H9 (cell line): ENCODE results near the gene RND2. TPM values are rescaled to one million over a fixed set of nuclear protein-coding genes. Genes with fewer than 3 reads are reported as not detected.

Experiments
- DNase-seq: peaks from one replicate; pipeline ENCODE4 v3.0.0-alpha.2; 2017
- H2AFZ ChIP-seq: one replicate; pipeline ENCODE4 v1.6.1; 2013; ENCODE audit warnings: mild to moderate bottlenecking, low read length, control low read depth, moderate library complexity
- H2AK5ac ChIP-seq: 2 replicates; pipeline ENCODE4 v1.6.1; 2013; ENCODE audit warnings: low read length, control low read depth, mixed read lengths; ENCODE audit not compliant: insufficient read length
- H2BK120ac ChIP-seq: one replicate; pipeline ENCODE4 v1.6.1; 2013; ENCODE audit warnings: low read depth, mild to moderate bottlenecking, low read length, control low read depth, inconsistent platforms; ENCODE audit not compliant: poor library complexity, severe bottlenecking
- H2BK12ac ChIP-seq: 2 replicates; pipeline ENCODE4 v1.6.1; 2013; ENCODE audit warnings: low read length, control low read depth, mixed read lengths, low read depth; ENCODE audit not compliant: insufficient read length
- H2BK15ac ChIP-seq: 2 replicates; pipeline ENCODE4 v1.6.1; 2013; ENCODE audit warnings: low read depth, low read length, control low read depth
- H2BK20ac ChIP-seq: one replicate; pipeline ENCODE4 v1.6.1; 2013; ENCODE audit warnings: low read depth, mild to moderate bottlenecking, low read length, control low read depth, inconsistent platforms; ENCODE audit not compliant: poor library complexity, severe bottlenecking
- H2BK5ac ChIP-seq: 2 replicates; pipeline ENCODE4 v1.6.1; 2013; ENCODE audit warnings: low read length, control low read depth, mixed read lengths; ENCODE audit not compliant: insufficient read length
- H3K14ac ChIP-seq: 2 replicates; pipeline ENCODE4 v1.6.1; 2013; ENCODE audit warnings: low read length, control low read depth; ENCODE audit not compliant: insufficient read depth
- H3K18ac ChIP-seq: 2 replicates; pipeline ENCODE4 v1.6.1; 2013; ENCODE audit warnings: low read depth, mild to moderate bottlenecking, mixed read lengths, low read length, control low read depth; ENCODE audit not compliant: insufficient read length
- H3K23ac ChIP-seq: 2 replicates; pipeline ENCODE4 v1.6.1; 2013; ENCODE audit warnings: low read length, control low read depth, mixed read lengths, low read depth; ENCODE audit not compliant: insufficient read length
- H3K23me2 ChIP-seq: 2 replicates; pipeline ENCODE4 v1.6.1; 2013; ENCODE audit warnings: low read depth, mild to moderate bottlenecking, mixed read lengths, low read length, control low read depth; ENCODE audit not compliant: insufficient read length, poor library complexity, severe bottlenecking
- H3K27ac ChIP-seq: 2 replicates; pipeline ENCODE4 v1.5.1; 2013; ENCODE audit warnings: low read length, control low read depth, mixed read lengths, low read depth; ENCODE audit not compliant: insufficient read length
- H3K27me3 ChIP-seq: 2 replicates; pipeline ENCODE4 v1.6.1; 2013; ENCODE audit warnings: low read length, control low read depth, inconsistent platforms; ENCODE audit not compliant: insufficient read depth
- H3K4ac ChIP-seq: 2 replicates; pipeline ENCODE4 v1.6.1; 2013; ENCODE audit warnings: low read depth, mild to moderate bottlenecking, control low read depth, inconsistent platforms, low read length, moderate library complexity
- H3K4me1 ChIP-seq: 2 replicates; pipeline ENCODE4 v1.6.1; 2013; ENCODE audit warnings: low read length, control low read depth, inconsistent platforms; ENCODE audit not compliant: insufficient read depth
- H3K4me2 ChIP-seq: 2 replicates; pipeline ENCODE4 v1.6.1; 2013; ENCODE audit warnings: low read length, control low read depth, mixed read lengths; ENCODE audit not compliant: insufficient read length, insufficient read depth
- H3K56ac ChIP-seq: 2 replicates; pipeline ENCODE4 v1.6.1; 2013; ENCODE audit warnings: low read depth, mild to moderate bottlenecking, mixed read lengths, low read length, control low read depth; ENCODE audit not compliant: insufficient read length
- H3K79me1 ChIP-seq: 2 replicates; pipeline ENCODE4 v1.6.1; 2013; ENCODE audit warnings: low read depth, mild to moderate bottlenecking, moderate library complexity, low read length, control low read depth, inconsistent platforms; ENCODE audit not compliant: insufficient read depth, poor library complexity, severe bottlenecking
- H3K79me2 ChIP-seq: 2 replicates; pipeline ENCODE4 v1.6.1; 2013; ENCODE audit warnings: low read length, control low read depth, inconsistent platforms; ENCODE audit not compliant: insufficient read depth
- H3K9ac ChIP-seq: 2 replicates; pipeline ENCODE4 v1.6.1; 2013; ENCODE audit warnings: low read length, control low read depth, mixed read lengths; ENCODE audit not compliant: insufficient read length; ENCODE audit errors: extremely low read depth
- H3K9me3 ChIP-seq: one replicate; pipeline ENCODE4 v1.6.1; 2013; ENCODE audit warnings: low read depth, low read length, inconsistent platforms; ENCODE audit not compliant: control insufficient read depth
- H3T11ph ChIP-seq: one replicate; pipeline ENCODE4 v1.6.1; 2013; ENCODE audit warnings: mild to moderate bottlenecking, low read length, control low read depth, inconsistent platforms
- H4K20me1 ChIP-seq: one replicate; pipeline ENCODE4 v1.6.1; 2013; ENCODE audit not compliant: control insufficient read depth, insufficient read length, insufficient read depth
- H4K5ac ChIP-seq: 2 replicates; pipeline ENCODE4 v1.6.1; 2013; ENCODE audit warnings: low read depth, mild to moderate bottlenecking, mixed read lengths, low read length, control low read depth; ENCODE audit not compliant: insufficient read length
- H4K8ac ChIP-seq: replicated peaks from 2 replicates; pipeline ENCODE4 v1.6.1; 2013; ENCODE audit warnings: low read length, control low read depth, mixed read lengths, low read depth; ENCODE audit not compliant: insufficient read length
- H4K91ac ChIP-seq: 2 replicates; pipeline ENCODE4 v1.6.1; 2013; ENCODE audit warnings: low read depth, mild to moderate bottlenecking, moderate library complexity, mixed read lengths, low read length, control low read depth; ENCODE audit not compliant: insufficient read length
- H3K27ac Mint-ChIP-seq, 3 experiments: 2 replicates in 2 of 3; 3 replicates in 1 of 3; pipeline ENCODE4 v1.8.0; 2020 to 2021; ENCODE audit warnings: mixed read lengths in 3 of 3, mild to moderate bottlenecking in 1 of 3, moderate library complexity in 1 of 3
- H3K27me3 Mint-ChIP-seq: 2 replicates; pipeline ENCODE4 v1.8.0; 2021; ENCODE audit warnings: low read depth, mild to moderate bottlenecking, moderate library complexity, mixed read lengths
- H3K36me3 Mint-ChIP-seq, 3 experiments: 2 replicates in 2 of 3; 3 replicates in 1 of 3; pipeline ENCODE4 v1.8.0; 2020 to 2021; ENCODE audit warnings: low read depth in 3 of 3, mixed read lengths in 3 of 3; ENCODE audit not compliant: insufficient read depth in 1 of 3
- H3K4me1 Mint-ChIP-seq, 2 experiments: 2 replicates each; pipeline ENCODE4 v1.8.0; 2020; ENCODE audit warnings: mixed read lengths in 2 of 2
- H3K4me3 Mint-ChIP-seq, 2 experiments: 2 replicates in 1 of 2; 3 replicates in 1 of 2; pipeline ENCODE4 v1.8.0; 2020 to 2021; ENCODE audit warnings: mild to moderate bottlenecking in 2 of 2, mixed read lengths in 2 of 2, moderate library complexity in 1 of 2
- H3K9me3 Mint-ChIP-seq, 2 experiments: 2 replicates in 1 of 2; 3 replicates in 1 of 2; pipeline ENCODE4 v1.8.0; 2020; ENCODE audit warnings: mild to moderate bottlenecking in 2 of 2, mixed read lengths in 2 of 2, moderate library complexity in 1 of 2
- CTCF ChIP-seq: fragments of 200-600 bp; sonication (generic); conservative IDR thresholded peaks from 3 replicates; pipeline ENCODE4 v1.8.0; 2021; ENCODE audit warnings: antibody characterized with exemption, mild to moderate bottlenecking
- total RNA-seq: library from RNA; stranded (reverse); gene quantifications from 2 replicates; pipeline ENCODE4 v1.2.1, GENCODE V29; 2021

The RND2 gene
- total RNA-seq, 1 experiment from 2014 or later = 47.8 TPM

DNA sequence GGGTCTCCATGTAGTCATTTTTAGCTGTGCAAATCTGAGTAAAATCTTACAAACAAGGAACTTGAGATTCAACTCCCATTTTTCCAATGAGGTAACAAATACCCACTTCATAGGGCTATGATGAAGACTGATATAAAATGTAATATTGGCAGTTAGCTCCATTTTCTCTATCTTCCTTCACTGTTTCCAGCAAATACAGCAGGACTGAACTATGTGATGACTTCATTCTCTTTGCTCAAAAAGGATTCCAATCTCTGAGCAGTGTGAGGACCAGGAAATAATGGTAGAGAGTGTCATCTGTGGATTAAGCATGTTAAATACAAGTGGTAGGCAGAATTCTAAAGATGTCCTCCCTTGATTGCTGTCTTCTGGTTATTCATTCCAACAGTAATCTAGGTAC is 18.3 kb downstream of the RND2 start:
- Mint-ChIP-seq H3K27me3 (no peaks in the 10 kb centered on the region), H3K9me3 (no peaks in the 10 kb centered on the region; a peak in 1 of 5 replicates), H3K4me3 (no peak overlapping the region), H3K27ac (peak overlapping the region in 2 of 3 experiments; percentile 87 to 98; a peak in 3 of 7 replicates), H3K36me3 (peaks cover 14 to 25% (median 23%) of the 10 kb centered on the region in 3 experiments; a peak in 6 of 7 replicates), H3K4me1 (peaks cover 44 to 47% of the 10 kb centered on the region in 2 experiments)
- Histone ChIP-seq H2AFZ (no peak overlapping the region), H3K27ac (no peak overlapping the region), H3K4me1 (peaks cover 13% of the 10 kb centered on the region; the same call in 1 of the 2 replicates), H4K5ac (no peak overlapping the region), H3K23me2 (no peaks in the 10 kb centered on the region), H4K8ac (no peak overlapping the region), H2BK20ac (no peak overlapping the region), H3K56ac (no peak overlapping the region), H3K79me2 (no peaks in the 10 kb centered on the region), H2BK15ac (no peak overlapping the region), H3K14ac (no peak overlapping the region), H3K9ac (no peak overlapping the region), H3T11ph (no peak overlapping the region), H3K23ac (no peak overlapping the region), H3K18ac (no peak overlapping the region), H4K20me1 (no peaks in the 10 kb centered on the region), H4K91ac (no peak overlapping the region), H3K4me2 (no peak overlapping the region), H3K79me1 (no peaks in the 10 kb centered on the region), H3K9me3 (no peaks in the 10 kb centered on the region), H2BK12ac (no peak overlapping the region), H2BK120ac (no peak overlapping the region), H3K27me3 (no peaks in the 10 kb centered on the region), H3K4ac (no peak overlapping the region), H2AK5ac (no peak overlapping the region), H2BK5ac (no peak overlapping the region)
- no peak for DNase-seq
- no peak for TF ChIP-seq CTCF
